Skeletal muscle tissue (tissue), 4 donors: ENCODE measurements around the gene SMIM43. TPM values are rescaled to one million over a fixed set of nuclear protein-coding genes. Genes with fewer than 3 reads are reported as not detected.
"Not testable (repeated sequence)": the region's sequence is repeated elsewhere in the genome, so short reads cannot be mapped to it uniquely, and the experiment has no call there.

ENCODE experiments used
- H3K27ac ChIP-seq: one replicate; pipeline ENCODE4 v1.7.0; 2013; ENCODE audit warnings: mild to moderate bottlenecking, low read depth, low read length, inconsistent platforms
- H3K27me3 ChIP-seq, 3 donors: one replicate each; pipeline ENCODE4 v1.7.0; 2013; ENCODE audit warnings: low read length in 3 of 3; ENCODE audit not compliant: control insufficient read depth in 3 of 3, insufficient read depth in 3 of 3
- H3K36me3 ChIP-seq, 3 donors: one replicate each; pipeline ENCODE4 v1.7.0; 2013; ENCODE audit warnings: low read length in 3 of 3; ENCODE audit not compliant: control insufficient read depth in 3 of 3, insufficient read depth in 3 of 3
- H3K4me1 ChIP-seq, 3 donors: one replicate each; pipeline ENCODE4 v1.7.0; 2013; ENCODE audit warnings: low read length in 3 of 3, mild to moderate bottlenecking in 3 of 3; ENCODE audit not compliant: control insufficient read depth in 3 of 3, insufficient read depth in 3 of 3
- H3K4me3 ChIP-seq, 3 donors: one replicate each; pipeline ENCODE4 v1.7.0; 2013; ENCODE audit warnings: low read length in 3 of 3
- H3K9ac ChIP-seq, 3 donors: one replicate each; pipeline ENCODE4 v1.7.0; 2013; ENCODE audit warnings: low read length in 3 of 3, mild to moderate bottlenecking in 3 of 3, moderate library complexity in 2 of 3, low read depth in 1 of 3
- H3K9me3 ChIP-seq, 3 donors: one replicate each; pipeline ENCODE4 v1.7.0; 2013; ENCODE audit warnings: low read length in 3 of 3; ENCODE audit not compliant: control insufficient read depth in 3 of 3
- total RNA-seq: library from RNA; depleted of rRNA; stranded (reverse); fragments of >200 nt; gene quantifications from one replicate; pipeline ENCODE4 v1.2.3, GENCODE V29; 2014
- donor health status: Osteomylitis.

The SMIM43 gene
- total RNA-seq, 1 donor from 2014 or later, result 2.6 TPM

DNA sequence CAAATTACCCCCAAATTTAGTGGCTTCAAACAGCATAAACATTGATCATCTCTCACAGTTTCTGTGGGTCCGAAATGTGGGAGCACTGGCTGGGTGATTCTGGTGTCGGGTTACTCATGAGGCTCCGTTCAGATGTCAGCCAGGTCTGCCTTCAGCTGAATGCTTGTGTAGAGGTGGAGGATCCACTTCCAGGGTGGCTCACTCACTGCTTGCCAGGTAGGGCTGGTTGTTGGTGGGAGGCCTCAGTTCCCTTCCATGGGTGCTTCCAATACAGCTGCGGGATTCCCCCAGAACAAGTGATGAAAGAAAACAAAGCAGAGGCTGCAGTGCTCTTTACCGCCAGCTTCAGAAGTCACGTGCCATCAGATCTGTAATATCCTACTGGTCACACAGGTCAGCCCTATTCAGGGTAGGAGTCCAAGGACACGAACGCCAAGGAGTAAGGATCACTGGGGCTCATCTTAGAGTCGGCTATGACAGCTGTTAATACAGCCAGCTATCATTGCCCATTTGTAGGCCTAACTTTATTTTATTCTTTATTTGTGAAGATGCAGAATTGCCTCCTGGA, 1.1 kb upstream of the SMIM43 start:
- Histone ChIP-seq H3K27me3 (peaks cover 25 to 34% (median 32%) of the 10 kb centered on the region in 3 donors), H3K27ac (no peak overlapping the region), H3K36me3 (no peaks in the 10 kb centered on the region)

DNA sequence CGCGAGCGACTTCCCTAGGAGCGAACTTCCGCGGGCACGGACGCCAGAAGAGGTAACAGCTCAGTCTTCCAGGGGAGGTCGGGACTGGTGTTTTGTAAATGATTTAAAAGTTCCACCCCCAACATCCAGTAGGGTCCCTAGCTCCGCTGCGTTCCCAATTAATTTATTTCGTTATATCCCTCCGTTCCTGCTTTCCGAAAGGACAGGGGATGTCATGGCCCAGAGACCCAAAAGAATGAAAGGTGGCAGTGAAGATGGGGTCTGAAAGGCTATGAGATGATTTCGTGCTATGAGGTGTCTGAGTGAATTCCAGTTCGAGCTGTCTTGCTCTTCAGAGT, 373 bp upstream of the SMIM43 start:
- H3K9me3 ChIP-seq, result no peaks in the 10 kb centered on the region
- H3K36me3 ChIP-seq, result no peaks in the 10 kb centered on the region
- H3K4me1 ChIP-seq, result peaks cover 0 to 4% (median 4%) of the 10 kb centered on the region in 3 donors
- H3K27ac ChIP-seq, result no peak overlapping the region
- H3K9ac ChIP-seq, result peak overlapping the region in 1 of 3 donors; percentile 3
- peak overlapping the region in 2 of 3 donors; percentile 45 to 58 for H3K4me3 ChIP-seq
- peaks cover 26 to 29% (median 26%) of the 10 kb centered on the region in 3 donors for H3K27me3 ChIP-seq

More for the DNA sequence above, 1.1 kb upstream of the SMIM43 start:
- H3K4me3 ChIP-seq, result no peak overlapping the region
- no peak overlapping the region for H3K9ac ChIP-seq
- H3K9me3 ChIP-seq, result no peaks in the 10 kb centered on the region
- H3K4me1 ChIP-seq, result peaks cover 0 to 4% (median 4%) of the 10 kb centered on the region in 3 donors

DNA sequence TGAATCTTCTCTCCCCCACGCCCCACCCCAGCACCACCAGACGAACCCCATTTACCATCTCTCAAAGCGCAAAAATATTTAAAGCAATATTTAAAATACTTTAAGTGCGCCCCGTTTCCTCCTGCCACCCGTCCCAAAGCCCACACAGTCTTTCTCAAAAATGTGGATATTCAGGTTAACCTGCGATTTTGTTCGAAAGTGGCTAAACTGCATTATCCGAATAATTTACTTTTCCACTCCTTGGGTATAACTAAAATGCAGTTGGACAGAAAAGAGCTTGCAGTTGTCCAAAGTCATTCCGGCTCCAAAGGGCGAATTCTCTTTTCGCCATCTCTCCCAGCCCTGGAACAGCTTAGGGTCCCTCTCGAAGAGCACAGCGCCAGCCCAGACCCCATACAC, 662 bp downstream of the SMIM43 start:
- peaks cover 25 to 33% (median 27%) of the 10 kb centered on the region in 3 donors for H3K27me3 ChIP-seq
- H3K9me3 ChIP-seq, result no peaks in the 10 kb centered on the region
- peaks cover 0 to 4% (median 4%) of the 10 kb centered on the region in 3 donors for H3K4me1 ChIP-seq
- H3K4me3 ChIP-seq, result peak overlapping the region in 2 of 3 donors; percentile 45 to 58
- H3K36me3 ChIP-seq, result no peaks in the 10 kb centered on the region
- no peak overlapping the region for H3K27ac ChIP-seq
- no peak overlapping the region for H3K9ac ChIP-seq

DNA sequence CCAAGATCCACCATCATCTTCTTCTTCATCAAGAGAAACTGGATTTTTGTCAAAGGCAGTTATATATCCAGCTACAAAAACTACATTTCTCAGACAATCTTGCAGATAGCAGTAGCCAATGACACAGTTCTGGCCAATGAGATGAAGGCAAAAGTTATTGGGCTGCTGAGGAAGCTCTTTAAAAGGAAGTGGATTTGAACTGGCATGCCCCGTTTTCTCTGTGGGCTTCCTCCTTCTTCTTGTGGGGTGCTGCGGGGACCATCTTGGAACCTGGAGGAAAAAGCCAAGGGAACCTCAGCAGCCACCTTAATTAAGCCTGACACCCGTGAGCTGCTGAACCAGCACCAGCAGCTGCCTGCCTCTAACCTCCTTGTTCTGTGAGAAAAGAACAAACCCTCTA, 4.8 kb downstream of the SMIM43 start:
- Histone ChIP-seq H3K27ac (no peak overlapping the region), H3K27me3 (peaks cover 16 to 29% (median 18%) of the 10 kb centered on the region in 3 donors), H3K9ac (no peak overlapping the region), H3K4me1 (peaks cover 0 to 4% (median 4%) of the 10 kb centered on the region in 3 donors), H3K4me3 (no peak overlapping the region), H3K36me3 (no peaks in the 10 kb centered on the region), H3K9me3 (no peaks in the 10 kb centered on the region)

DNA sequence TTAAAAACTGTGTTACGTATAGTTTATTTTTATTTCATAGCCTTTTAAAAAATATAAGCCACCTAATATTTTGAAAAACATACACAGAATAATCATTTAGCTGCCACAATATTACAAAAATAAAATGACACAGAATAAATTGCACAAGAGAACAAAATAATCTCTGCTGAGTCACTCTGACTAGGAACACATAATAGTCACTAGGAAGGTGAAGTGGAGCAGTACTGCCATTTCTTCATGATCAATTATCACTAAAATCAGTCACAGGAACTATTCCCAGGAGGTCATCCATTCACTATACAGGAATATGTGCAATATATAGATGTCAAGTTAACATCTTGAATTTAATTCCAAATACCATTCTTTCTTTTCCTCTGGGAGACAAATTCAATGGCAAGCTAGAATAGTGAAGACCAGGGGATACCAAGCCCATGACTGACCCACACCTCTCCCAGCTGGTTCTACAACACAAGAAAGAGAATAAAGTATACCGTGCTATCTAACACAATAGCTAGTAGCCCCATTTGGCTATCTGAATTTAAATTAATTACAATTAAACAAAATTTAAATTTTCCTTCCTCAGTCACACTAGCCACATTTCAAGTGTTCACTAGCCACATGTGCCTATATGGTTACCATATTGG, 5.9 kb downstream of the SMIM43 start:
- no peaks in the 10 kb centered on the region for H3K36me3 ChIP-seq
- no peak overlapping the region for H3K27ac ChIP-seq
- no peaks in the 10 kb centered on the region for H3K4me1 ChIP-seq
- peaks cover 5 to 17% (median 9%) of the 10 kb centered on the region in 3 donors for H3K27me3 ChIP-seq
- no peak overlapping the region for H3K9ac ChIP-seq
- H3K9me3 ChIP-seq, result no peaks in the 10 kb centered on the region
- no peak overlapping the region for H3K4me3 ChIP-seq

DNA sequence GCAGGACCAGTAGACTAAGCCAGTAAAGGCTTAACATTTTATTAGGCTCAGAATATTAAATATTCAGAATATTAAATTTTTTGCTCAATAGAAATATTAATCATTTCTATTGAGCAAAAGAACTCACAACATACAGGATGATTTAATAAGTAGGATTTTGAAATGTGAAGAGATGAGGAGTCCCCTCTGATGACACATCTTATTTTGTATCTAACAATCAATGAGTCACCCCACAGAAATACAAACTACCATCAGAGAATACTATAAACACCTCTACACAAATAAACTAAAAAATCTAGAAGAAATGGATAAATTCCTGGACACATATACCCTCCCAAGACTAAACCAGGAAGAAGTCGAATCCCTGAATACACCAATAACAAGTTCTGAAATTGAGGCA, 12.8 kb downstream of the SMIM43 start:
- not testable (repeated sequence) for H3K9me3 ChIP-seq, H3K9ac ChIP-seq, H3K4me1 ChIP-seq, H3K36me3 ChIP-seq, H3K4me3 ChIP-seq, H3K27ac ChIP-seq, H3K27me3 ChIP-seq

DNA sequence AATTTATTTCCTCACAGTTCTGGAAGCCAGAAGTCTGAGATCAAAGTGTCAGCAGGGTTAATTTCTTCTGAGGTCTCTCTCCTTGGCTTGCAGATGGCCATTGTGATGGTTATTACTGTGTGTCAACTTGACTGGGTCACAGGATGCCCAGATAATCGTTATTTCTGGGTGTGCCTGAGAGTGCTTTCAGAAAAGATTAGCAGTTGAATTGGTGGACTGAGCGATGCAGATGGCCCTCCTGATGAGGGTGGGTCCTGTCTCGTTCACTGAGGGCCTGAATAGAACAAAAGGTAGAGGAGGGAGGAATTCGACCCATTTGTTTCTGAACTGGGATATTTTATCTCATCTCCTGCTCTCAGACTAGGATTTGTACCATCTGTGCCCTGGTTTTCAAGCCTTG, 15.7 kb downstream of the SMIM43 start:
- no peaks in the 10 kb centered on the region for H3K4me1 ChIP-seq
- no peaks in the 10 kb centered on the region for H3K27me3 ChIP-seq
- no peak overlapping the region for H3K9ac ChIP-seq
- no peaks in the 10 kb centered on the region for H3K36me3 ChIP-seq
- no peaks in the 10 kb centered on the region for H3K9me3 ChIP-seq
- no peak overlapping the region for H3K4me3 ChIP-seq
- H3K27ac ChIP-seq, result no peak overlapping the region

DNA sequence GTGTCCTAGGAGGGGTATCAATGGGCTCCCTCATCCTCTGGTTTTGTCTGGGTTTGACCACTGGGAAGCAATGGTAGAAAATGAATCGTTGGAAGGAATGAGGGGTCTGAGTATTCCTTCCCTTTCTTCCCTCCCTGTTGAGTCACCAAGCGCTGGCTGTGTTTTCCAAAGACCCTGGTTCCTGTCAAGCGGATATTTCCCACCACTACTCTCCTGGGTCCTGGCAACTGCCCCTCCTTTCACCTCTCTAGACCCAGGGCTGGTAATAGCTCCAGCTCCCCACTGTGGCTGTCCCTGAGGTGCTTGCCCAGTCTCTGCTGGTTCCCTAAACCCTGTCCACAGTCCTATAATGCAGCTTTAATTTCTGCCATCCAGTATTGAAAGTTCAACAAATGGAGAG, 22.2 kb downstream of the SMIM43 start:
- Histone ChIP-seq H3K4me1 (no peaks in the 10 kb centered on the region), H3K27ac (no peak overlapping the region), H3K9ac (no peak overlapping the region), H3K9me3 (no peaks in the 10 kb centered on the region), H3K36me3 (no peaks in the 10 kb centered on the region), H3K4me3 (no peak overlapping the region), H3K27me3 (no peaks in the 10 kb centered on the region)

DNA sequence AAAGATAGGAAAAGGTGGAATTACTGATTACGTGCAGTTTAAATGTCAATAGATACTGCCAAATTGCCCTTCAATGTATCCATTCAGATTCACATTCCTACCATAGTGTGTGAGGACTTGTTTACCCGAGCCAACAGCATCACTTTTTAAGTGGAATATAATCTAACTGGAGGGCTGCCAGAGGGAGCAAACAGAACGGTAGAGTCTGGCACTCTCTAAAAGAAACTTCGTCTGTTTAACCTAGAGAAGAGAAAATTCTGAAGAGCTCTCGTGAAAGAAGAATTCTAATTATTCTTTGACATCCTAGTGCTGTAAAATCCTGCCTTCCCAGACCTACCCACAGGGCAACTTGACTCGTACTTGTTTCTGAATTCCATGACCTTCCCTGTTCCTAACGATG, 23.2 kb downstream of the SMIM43 start:
- Histone ChIP-seq H3K4me3 (no peak overlapping the region), H3K4me1 (no peaks in the 10 kb centered on the region), H3K36me3 (no peaks in the 10 kb centered on the region), H3K27ac (no peak overlapping the region), H3K9me3 (no peaks in the 10 kb centered on the region), H3K9ac (no peak overlapping the region), H3K27me3 (no peaks in the 10 kb centered on the region)

DNA sequence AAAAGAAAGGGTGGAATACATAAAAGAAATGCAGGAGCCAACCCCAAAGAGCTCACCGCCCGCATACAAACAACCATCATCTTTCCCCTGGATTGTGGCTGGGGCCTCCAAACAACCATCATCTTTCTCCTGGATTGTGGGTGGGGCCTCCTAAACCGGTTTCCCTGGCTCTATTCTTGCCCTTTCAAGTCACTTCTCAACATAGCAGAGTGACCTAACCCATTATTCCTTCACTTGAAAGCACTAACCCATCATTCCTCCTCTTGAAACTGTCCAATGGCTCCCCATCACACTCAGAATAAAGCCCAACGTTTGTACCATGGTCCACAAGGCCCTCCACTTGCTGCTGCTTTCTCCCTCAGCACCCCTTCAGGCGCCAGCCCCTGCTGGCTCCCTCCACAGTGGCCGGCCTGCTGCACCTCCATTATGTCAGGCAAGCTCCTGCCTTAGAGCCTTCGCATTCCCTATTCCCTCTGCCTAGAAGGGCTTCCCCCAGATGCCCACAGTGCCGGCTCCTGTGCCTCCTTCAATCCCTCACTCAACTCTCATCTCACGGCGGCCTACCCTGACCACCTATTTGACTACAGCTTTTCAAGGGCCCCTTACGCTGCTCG, 24.1 kb downstream of the SMIM43 start:
- Histone ChIP-seq H3K4me1 (no peaks in the 10 kb centered on the region), H3K27me3 (no peaks in the 10 kb centered on the region), H3K9me3 (no peaks in the 10 kb centered on the region), H3K9ac (no peak overlapping the region), H3K36me3 (no peaks in the 10 kb centered on the region), H3K4me3 (no peak overlapping the region), H3K27ac (no peak overlapping the region)
